ENCODE measurements around the gene COMT. TPM values are rescaled to one million over a fixed set of nuclear protein-coding genes. Genes with fewer than 3 reads are reported as not detected.

Gene COMT
- total and polyA plus RNA-seq, 9 of the 15 experiments (the other 6 are each of a cell fraction or from before 2014, with no cell fraction given) = 12.5 to 351 (median 155) TPM

GRCh38 chr22:19973551-19974267 lies 32.1 kb downstream of the COMT start:
- DNase-seq (ENCODE audit: extremely low read depth in 1 of 4, low spot score in 3 of 4) (no peak), ATAC-seq (no peak), FAIRE-seq (no peak)
- H3K9me1 ChIP-seq (ENCODE audit: control insufficient read depth, insufficient read depth, low read length) = peaks cover 23% of the 10 kb centered on the region
- no peak overlapping the region for H3K4me3 ChIP-seq
- WGBS (ENCODE audit: insufficient coverage, low coverage, missing lambda C conversion rate) = 93% methylated on average over 46 of the region's 46 CpGs
- no peak overlapping the region for H3K27ac ChIP-seq (ENCODE audit: extremely low read depth, low read depth, low read length)
- H3K27me3 ChIP-seq (ENCODE audit: control insufficient read depth in 2 of 2, insufficient read depth in 2 of 2, low read length in 2 of 2) = no peaks in the 10 kb centered on the region
- no peak overlapping the region for H2AFZ ChIP-seq (ENCODE audit: low read depth, low read length)
- H3K79me2 ChIP-seq (ENCODE audit: control insufficient read depth, insufficient read depth, low read length) = no peaks in the 10 kb centered on the region
- no peaks in the 10 kb centered on the region for H3K9me3 ChIP-seq (replicated peaks; ENCODE audit: control insufficient read depth, insufficient read depth, low read depth, low read length)
- no TSS peak for BruUV-seq (replicated peaks)
- ChIA-PET CTCF (ENCODE audit: low intra/inter-chr PET ratio) (interaction anchor here (1.9 kb wide), 2 partner anchors 54 to 156 kb away, joined by 7 read pairs; no protein-coding TSS in a partner anchor), POLR2A (interaction anchor here (0.6 to 13.7 kb wide), 18 partner anchors 9 to 296 kb away, joined by 3 to 115 read pairs (median 6); partner anchors contain the start of genes RANBP1 and TRMT2A)
- H3K4me2 ChIP-seq (ENCODE audit: insufficient read depth, low read length) = no peak overlapping the region
- peaks cover 18 to 88% of the 10 kb centered on the region in 2 experiments for H3K4me1 ChIP-seq (replicated peaks in 1 of 2; ENCODE audit: control insufficient read depth in 2 of 2, insufficient read depth in 2 of 2, low read length in 2 of 2)
- peaks cover 44% of the 10 kb centered on the region; the same call in 2 of the 3 replicates for H3K36me3 ChIP-seq (ENCODE audit: control insufficient read depth, insufficient read depth, low read length)
- peaks cover 35% of the 10 kb centered on the region for H4K20me1 ChIP-seq (replicated peaks; ENCODE audit: control insufficient read depth, insufficient read depth, low read length)
- peak overlapping the region in 1 of 2 experiments; percentile 5; a peak in 1 of 4 replicates for H3K9ac ChIP-seq (ENCODE audit: insufficient read depth in 1 of 2, low read depth in 2 of 2, low read length in 2 of 2)
- intact Hi-C loops (cut with micrococcal nuclease) = loop anchor here (2.0 to 10.0 kb wide), 3 partner anchors 29 to 321 kb away; no protein-coding TSS in a partner anchor
- in situ Hi-C loops (cut with MboI) = loop anchor here (5.0 kb wide), 3 partner anchors 39 to 154 kb away; no protein-coding TSS in a partner anchor
- TF ChIP-seq SAP30 (IDR thresholded peaks at IDR 0.05; ENCODE audit: borderline replicate concordance, insufficient read depth, low read depth, low read length, poor library complexity, severe bottlenecking) = no peak
- TF ChIP-seq MTA3 (IDR thresholded peaks at IDR 0.05; ENCODE audit: borderline replicate concordance) = no peak
- no peak for TF ChIP-seq RBM14 (IDR thresholded peaks at IDR 0.05; ENCODE audit: borderline replicate concordance, insufficient read depth, low read depth, low read length)
- no peak for TF ChIP-seq CBX2 (IDR thresholded peaks at IDR 0.05; ENCODE audit: insufficient read depth, low read length, poor library complexity, severe bottlenecking)
- TF ChIP-seq ILF3 (IDR thresholded peaks at IDR 0.05; ENCODE audit: borderline replicate concordance) = no peak
- TF ChIP-seq HMGN3 (IDR thresholded peaks at IDR 0.05; ENCODE audit: borderline replicate concordance, extremely low read depth, insufficient read length, low read depth, low read length) = no peak
- TF ChIP-seq PHF8 (IDR thresholded peaks at IDR 0.05; ENCODE audit: borderline replicate concordance, low read length) = no peak
- TF ChIP-seq MED1 (CRISPR knock-in tag; IDR thresholded peaks at IDR 0.05; ENCODE audit: borderline replicate concordance) = no peak
- TF ChIP-seq TFAM (CRISPR knock-in tag; conservative IDR thresholded peaks at IDR 0.05) = no peak
- TF ChIP-seq, protein P1, sequence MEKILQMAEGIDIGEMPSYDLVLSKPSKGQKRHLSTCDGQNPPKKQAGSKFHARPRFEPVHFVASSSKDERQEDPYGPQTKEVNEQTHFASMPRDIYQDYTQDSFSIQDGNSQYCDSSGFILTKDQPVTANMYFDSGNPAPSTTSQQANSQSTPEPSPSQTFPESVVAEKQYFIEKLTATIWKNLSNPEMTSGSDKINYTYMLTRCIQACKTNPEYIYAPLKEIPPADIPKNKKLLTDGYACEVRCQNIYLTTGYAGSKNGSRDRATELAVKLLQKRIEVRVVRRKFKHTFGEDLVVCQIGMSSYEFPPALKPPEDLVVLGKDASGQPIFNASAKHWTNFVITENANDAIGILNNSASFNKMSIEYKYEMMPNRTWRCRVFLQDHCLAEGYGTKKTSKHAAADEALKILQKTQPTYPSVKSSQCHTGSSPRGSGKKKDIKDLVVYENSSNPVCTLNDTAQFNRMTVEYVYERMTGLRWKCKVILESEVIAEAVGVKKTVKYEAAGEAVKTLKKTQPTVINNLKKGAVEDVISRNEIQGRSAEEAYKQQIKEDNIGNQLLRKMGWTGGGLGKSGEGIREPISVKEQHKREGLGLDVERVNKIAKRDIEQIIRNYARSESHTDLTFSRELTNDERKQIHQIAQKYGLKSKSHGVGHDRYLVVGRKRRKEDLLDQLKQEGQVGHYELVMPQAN (IDR thresholded peaks at IDR 0.05; ENCODE audit: borderline replicate concordance) = no peak
- peak; percentile 37; the same call in 1 of the 2 replicates for TF ChIP-seq ZBTB7A (IDR thresholded peaks at IDR 0.05; ENCODE audit: borderline replicate concordance, control insufficient read depth, low read depth, low read length)
- TF ChIP-seq ZNF121 (CRISPR knock-in tag; conservative IDR thresholded peaks at IDR 0.05) = no peak
- no peak for TF ChIP-seq ZBTB8A (IDR thresholded peaks at IDR 0.05; ENCODE audit: partially characterized antibody)
- TF ChIP-seq TCF7L2 (IDR thresholded peaks at IDR 0.05; ENCODE audit: low read depth, low read length) = no peak
- TF ChIP-seq, protein P2, sequence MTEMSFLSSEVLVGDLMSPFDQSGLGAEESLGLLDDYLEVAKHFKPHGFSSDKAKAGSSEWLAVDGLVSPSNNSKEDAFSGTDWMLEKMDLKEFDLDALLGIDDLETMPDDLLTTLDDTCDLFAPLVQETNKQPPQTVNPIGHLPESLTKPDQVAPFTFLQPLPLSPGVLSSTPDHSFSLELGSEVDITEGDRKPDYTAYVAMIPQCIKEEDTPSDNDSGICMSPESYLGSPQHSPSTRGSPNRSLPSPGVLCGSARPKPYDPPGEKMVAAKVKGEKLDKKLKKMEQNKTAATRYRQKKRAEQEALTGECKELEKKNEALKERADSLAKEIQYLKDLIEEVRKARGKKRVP (CRISPR knock-in tag; IDR thresholded peaks at IDR 0.05) = no peak
- no peak for TF ChIP-seq PHB2 (IDR thresholded peaks at IDR 0.05; ENCODE audit: low read depth)
- TF ChIP-seq WHSC1 (IDR thresholded peaks at IDR 0.05; ENCODE audit: low read length) = peak; percentile 87
- TF ChIP-seq ZNF76 (CRISPR knock-in tag; IDR thresholded peaks at IDR 0.05; ENCODE audit: borderline replicate concordance) = no peak
